Femur (tissue), 1 donor: Measurements from ENCODE around the gene CNTFR.
A peak's percentile ranks its signal among the peaks of the same experiment; 100 is the strongest.

Experiments used
- DNase-seq: peaks from one replicate; pipeline ENCODE4 v3.0.0-alpha.2; 2017

The CNTFR gene

DNA sequence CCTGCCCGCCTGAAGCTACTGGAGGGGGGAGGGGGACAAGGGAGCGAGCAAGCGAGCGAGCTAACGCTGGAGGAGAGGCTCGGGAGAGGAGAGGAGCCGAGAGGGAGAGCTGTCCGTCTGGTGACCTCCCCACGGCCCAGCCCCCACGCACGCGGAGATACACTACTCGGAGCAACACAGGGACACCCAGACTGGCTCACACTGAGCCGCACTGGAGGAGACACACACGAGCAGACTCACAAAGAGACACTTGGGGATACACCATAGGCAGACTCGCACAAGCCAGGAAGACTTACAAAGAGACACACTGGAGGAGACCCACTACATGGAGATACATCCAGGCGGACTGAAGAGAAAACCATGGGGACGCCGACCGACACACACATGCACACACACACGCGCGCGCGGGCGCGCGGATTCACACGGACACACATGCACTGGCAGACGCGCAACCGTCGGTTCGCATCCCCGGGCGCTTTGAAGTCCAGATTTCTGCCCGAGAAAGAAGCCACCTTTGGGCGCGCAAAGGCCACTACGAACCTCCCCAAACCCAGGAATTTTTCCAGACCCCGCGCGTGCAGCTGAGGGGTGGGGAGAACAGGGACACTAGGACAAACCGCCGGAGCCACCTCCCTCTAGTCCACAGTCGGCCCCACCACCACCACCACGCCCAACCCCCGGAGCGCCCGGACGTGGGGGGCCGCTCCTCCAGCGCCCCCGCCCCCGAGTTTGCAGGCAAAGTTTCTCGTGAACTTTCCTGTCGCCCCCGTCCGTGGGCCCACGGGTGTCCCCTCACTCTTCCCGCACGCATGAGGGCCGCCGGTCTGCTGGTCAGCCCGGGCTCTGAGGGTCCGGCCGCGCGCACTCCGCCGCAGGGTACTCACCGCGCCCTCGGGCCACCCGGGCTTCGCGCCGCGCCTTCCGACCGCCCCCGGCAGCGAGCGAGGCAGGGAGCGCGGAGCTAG, 571 bp downstream of the CNTFR start:
- no peak for DNase-seq

- DNase-seq, result no peak
These were observed 2.3 kb downstream of the CNTFR start for GRCh38 chr9:34587271-34587670.

- no peak for DNase-seq
These were observed 3.4 kb downstream of the CNTFR start for GRCh38 chr9:34585946-34586669.

DNA sequence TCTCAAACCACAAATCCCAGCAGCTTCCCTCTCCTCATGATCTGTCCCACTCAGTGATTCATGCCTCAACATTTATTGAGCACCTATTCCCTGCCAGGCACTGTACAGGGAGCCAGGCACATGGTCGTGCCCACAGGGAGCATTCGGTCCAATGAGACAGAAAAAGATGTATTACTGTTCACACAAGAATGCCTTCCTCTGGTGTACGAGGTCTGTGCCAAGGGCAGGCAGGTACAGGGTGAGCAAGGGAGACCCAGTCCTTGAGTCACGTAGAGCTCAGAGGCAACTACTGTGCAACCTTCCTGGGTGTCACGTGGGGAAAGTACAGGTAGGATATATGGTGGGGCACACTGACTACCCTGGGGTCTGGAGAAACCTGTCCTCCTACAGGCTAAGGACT, 4.6 kb downstream of the CNTFR start:
- no peak for DNase-seq

GRCh38 chr9:34582787-34583186, 6.7 kb downstream of the CNTFR start:
- DNase-seq, result no peak

GRCh38 chr9:34581318-34581717, 8.2 kb downstream of the CNTFR start:
- no peak for DNase-seq

GRCh38 chr9:34580358-34580757, 9.2 kb downstream of the CNTFR start:
- DNase-seq, result no peak

DNA sequence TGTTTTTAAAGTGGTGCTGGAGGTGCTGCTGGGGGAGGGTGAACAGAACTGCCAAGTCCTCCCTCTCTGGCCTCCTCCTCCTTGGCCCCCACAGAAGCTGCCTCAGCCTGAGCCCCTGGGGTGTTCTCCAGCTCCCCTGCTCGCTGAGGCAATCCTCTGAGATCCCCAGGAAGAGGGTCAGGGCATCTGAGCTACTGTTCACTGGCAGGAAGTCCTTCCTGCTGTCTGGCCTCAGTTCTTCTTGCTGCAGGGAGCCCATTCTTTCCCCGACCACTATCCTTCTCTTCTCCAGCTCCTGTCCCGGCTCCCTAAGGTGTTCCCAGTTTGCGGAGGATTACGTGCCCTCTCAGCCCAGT, 9.7 kb downstream of the CNTFR start:
- no peak for DNase-seq

GRCh38 chr9:34579104-34579807, 10.3 kb downstream of the CNTFR start:
- DNase-seq, result no peak

GRCh38 chr9:34578241-34579103, 11.1 kb downstream of the CNTFR start:
- peak; percentile 70 for DNase-seq

- DNase-seq, result peak; percentile 90
These were observed 11.9 kb downstream of the CNTFR start for GRCh38 chr9:34577400-34578240.

- DNase-seq, result peak; percentile 62
These were observed 12.7 kb downstream of the CNTFR start for GRCh38 chr9:34576597-34577399.

GRCh38 chr9:34575862-34576596, 13.5 kb downstream of the CNTFR start:
- DNase-seq, result no peak

DNA sequence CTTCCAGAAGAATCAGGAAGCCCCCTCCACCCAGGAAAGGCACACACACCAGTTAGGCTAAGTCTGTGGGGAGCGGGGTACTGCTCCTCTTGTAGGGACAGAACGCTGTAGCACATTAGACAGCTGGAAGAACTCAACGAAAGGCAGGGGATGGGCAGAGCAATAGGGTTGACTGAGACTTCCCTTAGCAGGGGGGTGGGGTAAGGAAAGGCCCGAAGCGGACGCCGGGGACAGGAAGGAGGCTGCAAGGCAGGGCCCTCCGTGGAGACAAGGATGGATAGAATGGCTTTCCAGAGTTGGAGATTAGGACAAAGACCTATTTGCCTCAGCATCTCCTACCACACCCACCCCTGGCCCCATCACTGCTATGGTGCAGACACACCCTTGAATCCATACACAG, 14.3 kb downstream of the CNTFR start:
- DNase-seq, result no peak

DNA sequence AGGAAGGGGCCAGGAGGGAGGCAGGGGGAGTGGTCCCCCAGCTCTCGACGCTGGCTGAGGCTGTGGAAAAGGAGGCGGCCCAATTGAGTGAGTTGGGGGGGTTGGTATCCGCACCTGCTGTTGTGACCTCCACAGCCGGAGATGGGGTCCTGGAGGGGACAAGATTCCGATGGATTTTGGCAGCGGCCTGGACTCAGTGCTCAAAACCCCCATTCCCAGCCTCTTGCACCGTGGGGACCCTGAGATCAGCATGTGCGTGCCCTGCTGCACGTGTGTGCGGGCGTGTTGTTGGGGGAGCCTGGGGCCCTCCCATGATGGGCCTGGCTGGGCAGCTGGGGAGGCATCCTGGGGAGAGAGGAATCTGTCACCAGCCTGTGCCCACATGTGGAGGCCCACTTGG, 15.0 kb downstream of the CNTFR start:
- DNase-seq, result peak; percentile 67

GRCh38 chr9:34573599-34574325, 15.8 kb downstream of the CNTFR start:
- no peak for DNase-seq

DNA sequence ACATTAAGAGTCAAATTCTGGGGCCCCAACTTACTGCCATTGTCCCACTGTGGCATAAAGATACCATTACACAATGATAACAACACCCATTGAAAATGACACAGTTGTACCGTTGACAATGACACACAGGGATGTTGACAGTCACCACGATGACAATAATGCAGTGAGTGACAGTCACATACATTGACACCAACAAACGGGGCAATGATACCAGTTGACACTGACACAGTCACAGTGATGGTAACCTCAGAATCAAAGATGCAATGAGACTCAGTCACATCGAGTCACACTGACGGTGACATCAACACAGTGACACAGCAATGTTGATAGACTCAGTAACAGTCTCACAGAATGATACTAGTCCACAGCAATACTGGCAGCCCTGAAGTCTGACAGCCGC, 16.9 kb downstream of the CNTFR start:
- DNase-seq, result no peak

GRCh38 chr9:34572092-34572491, 17.4 kb downstream of the CNTFR start:
- DNase-seq, result no peak

DNA sequence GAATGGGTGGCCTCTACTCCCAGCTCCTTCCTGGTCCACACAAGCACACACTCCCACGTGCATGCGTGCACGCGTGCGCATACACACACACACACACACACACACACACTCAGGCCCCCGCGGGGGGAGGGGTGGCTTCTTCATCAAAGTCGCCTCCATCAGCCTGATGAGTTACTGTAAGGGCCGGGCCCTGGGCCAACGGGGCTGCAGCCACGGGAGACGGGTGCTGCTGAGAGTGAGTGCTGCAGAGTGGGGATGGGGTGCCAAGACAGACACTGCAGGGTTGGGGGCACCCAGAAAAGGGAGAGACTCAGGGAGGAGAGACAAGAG, 18.1 kb downstream of the CNTFR start:
- no peak for DNase-seq
